CD14-positive monocyte (primary cell): ENCODE measurements around the gene GRAP. TPM values are rescaled to one million over a fixed set of nuclear protein-coding genes. Genes with fewer than 3 reads are reported as not detected.

ENCODE experiments used
- DNase-seq, 3 donors: peaks; one replicate each; pipeline ENCODE4 v3.0.0-alpha.2; 2011 to 2022
- H2AFZ ChIP-seq: 2 replicates; pipeline ENCODE4 v1.6.0; 2012; ENCODE audit warnings: mild to moderate bottlenecking, low read depth, low read length, inconsistent platforms; ENCODE audit not compliant: insufficient read depth, poor library complexity, severe bottlenecking
- H3K27ac ChIP-seq, 2 donors: 1 replicate in 1 of 2; 2 replicates in 1 of 2; pipeline ENCODE4 v1.5.1; 2012 to 2013; ENCODE audit warnings: low read length in 2 of 2, control low read depth in 1 of 2, inconsistent platforms in 1 of 2, low read depth in 1 of 2, mild to moderate bottlenecking in 1 of 2
- H3K27me3 ChIP-seq, 2 donors: one replicate each; pipeline versions ENCODE4 v1.6.0 to v1.6.1; 2011 to 2013; ENCODE audit warnings: low read length in 2 of 2; ENCODE audit not compliant: control insufficient read depth in 2 of 2, insufficient read depth in 2 of 2
- H3K36me3 ChIP-seq, 2 donors: replicated peaks in 1 of 2; 1 replicate in 1 of 2; 2 replicates in 1 of 2; pipeline versions ENCODE4 v1.5.1 to v1.6.1; 2012 to 2013; ENCODE audit warnings: low read length in 2 of 2, control low read depth in 1 of 2, inconsistent platforms in 1 of 2, mild to moderate bottlenecking in 1 of 2; ENCODE audit not compliant: insufficient read depth in 2 of 2, control insufficient read depth in 1 of 2
- H3K4me1 ChIP-seq, 2 donors: 1 replicate in 1 of 2; 2 replicates in 1 of 2; pipeline versions ENCODE4 v1.5.1 to v1.6.1; 2012 to 2013; ENCODE audit warnings: low read length in 2 of 2, control low read depth in 1 of 2, inconsistent platforms in 1 of 2, mild to moderate bottlenecking in 1 of 2, moderate library complexity in 1 of 2; ENCODE audit not compliant: insufficient read depth in 2 of 2, control insufficient read depth in 1 of 2
- H3K4me2 ChIP-seq: replicated peaks from 2 replicates; pipeline ENCODE3; 2012; ENCODE audit warnings: low read length, moderate library complexity, mild to moderate bottlenecking; ENCODE audit not compliant: poor library complexity, severe bottlenecking; ENCODE audit errors: extremely low read depth
- H3K4me3 ChIP-seq, 3 experiments: fragments of 200-600 bp in 1 of 3; sonication (generic) in 1 of 3; replicated peaks in 1 of 3; 1 replicate in 2 of 3; 2 replicates in 1 of 3; pipeline ENCODE4 v1.5.1; 2011 to 2013; ENCODE audit warnings: low read length in 3 of 3, mild to moderate bottlenecking in 3 of 3, control low read depth in 2 of 3, low read depth in 2 of 3, inconsistent platforms in 1 of 3, moderate library complexity in 1 of 3
- H3K79me2 ChIP-seq: 2 replicates; pipeline ENCODE4 v1.6.0; 2012; ENCODE audit warnings: mild to moderate bottlenecking, control low read depth, inconsistent platforms, low read length, moderate library complexity; ENCODE audit not compliant: insufficient read depth
- H3K9ac ChIP-seq: 2 replicates; pipeline ENCODE4 v1.6.0; 2017; ENCODE audit warnings: low read length, mild to moderate bottlenecking; ENCODE audit not compliant: insufficient read depth, poor library complexity, severe bottlenecking
- H3K9me3 ChIP-seq, 2 donors: replicated peaks in 1 of 2; 1 replicate in 1 of 2; 2 replicates in 1 of 2; pipeline versions ENCODE4 v1.5.1 to v1.6.1; 2012 to 2013; ENCODE audit warnings: low read length in 2 of 2, control low read depth in 1 of 2; ENCODE audit not compliant: control insufficient read depth in 1 of 2, insufficient read depth in 1 of 2
- H4K20me1 ChIP-seq: 2 replicates; pipeline ENCODE4 v1.6.0; 2012; ENCODE audit warnings: mild to moderate bottlenecking, low read length, control low read depth, moderate library complexity; ENCODE audit not compliant: insufficient read depth
- H3K27ac Mint-ChIP-seq, 7 donors: one replicate each; pipeline ENCODE4 v1.8.0; 2020; ENCODE audit warnings: mild to moderate bottlenecking in 7 of 7, mixed read lengths in 7 of 7, moderate library complexity in 6 of 7, inconsistent platforms in 2 of 7
- H3K27me3 Mint-ChIP-seq, 3 donors: one replicate each; pipeline ENCODE4 v1.8.0; 2021 to 2022; ENCODE audit warnings: low read depth in 3 of 3, mild to moderate bottlenecking in 3 of 3, mixed read lengths in 3 of 3, moderate library complexity in 3 of 3, inconsistent platforms in 1 of 3
- H3K36me3 Mint-ChIP-seq, 2 donors: one replicate each; pipeline ENCODE4 v1.8.0; 2020; ENCODE audit warnings: mixed read lengths in 2 of 2, inconsistent platforms in 1 of 2, mild to moderate bottlenecking in 1 of 2
- H3K4me1 Mint-ChIP-seq: one replicate; pipeline ENCODE4 v1.8.0; 2020; ENCODE audit warnings: mild to moderate bottlenecking, mixed read lengths
- H3K4me3 Mint-ChIP-seq, 2 donors: one replicate each; pipeline ENCODE4 v1.8.0; 2020; ENCODE audit warnings: mild to moderate bottlenecking in 2 of 2, mixed read lengths in 2 of 2, moderate library complexity in 1 of 2
- H3K9me3 Mint-ChIP-seq, 7 donors: one replicate each; pipeline ENCODE4 v1.8.0; 2020 to 2022; ENCODE audit warnings: mixed read lengths in 7 of 7, mild to moderate bottlenecking in 6 of 7, moderate library complexity in 6 of 7, inconsistent platforms in 2 of 7
- WGBS: methylation state at CpG from one replicate; pipeline ENCODE4 v1.1.5; 2013; ENCODE audit warnings: missing lambda C conversion rate; ENCODE audit not compliant: insufficient coverage; 5-methylcytosine and 5-hydroxymethylcytosine counted together
- intact Hi-C, 2 donors: fragments of 100-400 bp; cut with micrococcal nuclease; formaldehyde crosslinking; loops; one replicate each; pipeline versions ENCODE4 v1.15.0 to v1.15.1; 2023
- polyA plus RNA-seq, 3 donors: library from polyadenylated mRNA; depleted of rRNA in 1 of 3; unstranded in 2 of 3; stranded (reverse) in 1 of 3; fragments of 300-500 nt in 2 of 3; fragments of >200 nt in 1 of 3; fragmentation: Illumina TruSeq in 2 of 3; gene quantifications; 1 replicate in 2 of 3; 2 replicates in 1 of 3; pipeline ENCODE4 v1.2.3, GENCODE V29; 2012 to 2021
- TF ChIP-seq, protein P1 (sequence below): fragments of 200-600 bp; IDR thresholded peaks from one replicate; pipeline ENCODE4 v1.8.0; 2022; ENCODE audit warnings: antibody characterized with exemption, mild to moderate bottlenecking

Gene GRAP
- polyA plus RNA-seq, 3 donors: 3.9 to 5.9 (median 4.5) TPM

DNA sequence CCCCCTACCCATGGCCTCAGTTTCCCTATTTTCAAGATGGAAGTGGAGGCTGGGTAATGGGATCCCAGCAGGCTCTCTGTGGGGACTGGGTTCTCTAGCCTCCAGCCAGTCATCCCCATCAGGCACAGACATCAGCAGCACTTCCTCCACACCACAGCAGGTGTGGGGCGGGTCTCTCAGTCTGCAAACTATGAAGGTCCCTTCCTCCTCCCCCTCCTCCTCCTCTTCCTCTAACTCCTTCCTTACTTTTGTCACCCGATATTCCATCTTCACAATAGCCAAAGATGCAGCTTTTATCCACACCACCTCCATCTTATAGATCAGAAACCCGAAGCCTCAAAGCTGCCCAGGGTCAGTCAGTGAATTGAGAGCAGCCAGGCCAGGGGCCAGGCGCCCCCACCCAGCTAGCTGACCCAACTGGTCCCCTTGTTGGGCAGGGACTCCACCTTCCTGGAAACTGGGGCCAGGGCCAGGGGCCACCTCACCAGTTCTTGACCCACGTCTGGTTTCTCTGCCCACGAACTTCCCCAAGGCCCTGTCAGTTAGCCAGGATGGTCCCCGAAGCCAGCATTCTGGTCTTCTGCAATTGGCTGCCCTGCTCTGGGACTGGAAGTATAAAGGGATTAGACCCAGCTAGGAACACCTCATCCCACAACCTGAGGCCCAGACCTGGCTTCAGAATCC is 44.7 kb downstream of the GRAP start:
- Mint-ChIP-seq H3K36me3 (peaks cover 0 to 3% of the 10 kb centered on the region in 2 donors), H3K4me3 (peak overlapping the region in 1 of 2 donors; percentile 11), H3K27ac (peak overlapping the region in 1 of 7 donors; percentile 51), H3K27me3 (peaks cover 24 to 53% (median 37%) of the 10 kb centered on the region in 3 donors), H3K4me1 (peaks cover 12% of the 10 kb centered on the region), H3K9me3 (peaks cover 0 to 8% (median 2%) of the 10 kb centered on the region in 7 donors)
- no peak overlapping the region for H3K27ac ChIP-seq
- peaks cover 5 to 24% of the 10 kb centered on the region in 2 donors for H3K4me1 ChIP-seq
- no peaks in the 10 kb centered on the region for H3K36me3 ChIP-seq
- H3K79me2 ChIP-seq: no peaks in the 10 kb centered on the region
- peaks cover 0 to 31% of the 10 kb centered on the region in 2 donors for H3K27me3 ChIP-seq
- no peak for DNase-seq
- intact Hi-C loops: loop anchor here in 1 of 2 donors (10.0 kb wide), 1 partner anchor 47 kb away; the partner anchor contains the start of gene SLC5A10
- WGBS: 54% methylated on average over 4 of the region's 7 CpGs
- no peak overlapping the region for H3K4me3 ChIP-seq
- no peak overlapping the region for H2AFZ ChIP-seq
- TF ChIP-seq, protein P1, sequence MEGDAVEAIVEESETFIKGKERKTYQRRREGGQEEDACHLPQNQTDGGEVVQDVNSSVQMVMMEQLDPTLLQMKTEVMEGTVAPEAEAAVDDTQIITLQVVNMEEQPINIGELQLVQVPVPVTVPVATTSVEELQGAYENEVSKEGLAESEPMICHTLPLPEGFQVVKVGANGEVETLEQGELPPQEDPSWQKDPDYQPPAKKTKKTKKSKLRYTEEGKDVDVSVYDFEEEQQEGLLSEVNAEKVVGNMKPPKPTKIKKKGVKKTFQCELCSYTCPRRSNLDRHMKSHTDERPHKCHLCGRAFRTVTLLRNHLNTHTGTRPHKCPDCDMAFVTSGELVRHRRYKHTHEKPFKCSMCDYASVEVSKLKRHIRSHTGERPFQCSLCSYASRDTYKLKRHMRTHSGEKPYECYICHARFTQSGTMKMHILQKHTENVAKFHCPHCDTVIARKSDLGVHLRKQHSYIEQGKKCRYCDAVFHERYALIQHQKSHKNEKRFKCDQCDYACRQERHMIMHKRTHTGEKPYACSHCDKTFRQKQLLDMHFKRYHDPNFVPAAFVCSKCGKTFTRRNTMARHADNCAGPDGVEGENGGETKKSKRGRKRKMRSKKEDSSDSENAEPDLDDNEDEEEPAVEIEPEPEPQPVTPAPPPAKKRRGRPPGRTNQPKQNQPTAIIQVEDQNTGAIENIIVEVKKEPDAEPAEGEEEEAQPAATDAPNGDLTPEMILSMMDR: no peak
- no peaks in the 10 kb centered on the region for H4K20me1 ChIP-seq
- no peak overlapping the region for H3K9ac ChIP-seq
- no peak overlapping the region for H3K4me2 ChIP-seq
- no peaks in the 10 kb centered on the region for H3K9me3 ChIP-seq

DNA sequence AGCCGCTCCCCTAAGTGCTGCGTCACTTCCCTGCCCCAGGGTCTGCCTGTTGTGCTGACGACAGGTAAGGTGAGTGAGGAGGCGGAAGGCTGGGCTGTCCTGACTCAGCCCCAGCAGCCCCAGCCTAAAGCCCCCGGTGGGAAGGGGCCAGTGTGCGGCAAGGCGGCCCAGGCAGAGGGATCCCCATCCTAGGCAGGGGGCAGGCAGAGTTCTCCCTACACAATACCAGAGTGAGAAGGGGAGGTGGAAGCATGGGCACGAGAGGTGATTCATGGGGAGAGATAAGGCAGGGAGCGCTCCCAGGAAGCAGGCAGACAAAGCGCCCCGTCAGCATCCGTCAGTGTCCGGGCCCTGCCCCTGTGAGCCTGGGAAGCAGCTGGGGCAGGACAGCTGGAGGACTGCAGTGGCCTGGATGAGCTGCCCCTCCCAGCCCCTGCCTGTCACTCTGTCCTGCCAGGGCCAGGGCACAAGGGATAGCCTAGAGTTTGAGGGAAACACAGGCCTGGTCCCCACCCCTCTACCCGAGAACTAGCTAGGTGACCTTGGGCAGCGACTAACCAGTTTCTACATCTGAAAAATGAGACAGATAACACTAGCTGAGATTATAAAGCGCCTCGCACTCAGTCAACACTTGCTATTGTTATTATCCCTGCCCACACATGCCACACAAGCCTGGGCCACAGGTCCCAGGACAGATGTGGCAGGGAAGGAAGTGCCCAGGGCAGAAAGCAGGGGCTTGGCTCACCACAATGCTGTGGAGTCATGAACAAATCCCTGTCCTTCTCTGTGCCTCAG is 46.0 kb downstream of the GRAP start:
- Histone ChIP-seq H3K4me2 (no peak overlapping the region), H3K27me3 (peaks cover 0 to 31% of the 10 kb centered on the region in 2 donors), H3K9ac (no peak overlapping the region), H3K4me1 (peaks cover 5 to 24% of the 10 kb centered on the region in 2 donors), H3K4me3 (no peak overlapping the region), H3K27ac (no peak overlapping the region), H3K9me3 (no peaks in the 10 kb centered on the region), H3K36me3 (no peaks in the 10 kb centered on the region), H4K20me1 (no peaks in the 10 kb centered on the region), H2AFZ (no peak overlapping the region), H3K79me2 (no peaks in the 10 kb centered on the region)
- Mint-ChIP-seq H3K4me1 (peaks cover 12% of the 10 kb centered on the region), H3K9me3 (peaks cover 0 to 8% (median 3%) of the 10 kb centered on the region in 7 donors), H3K27ac (no peak overlapping the region), H3K27me3 (peaks cover 22 to 50% (median 39%) of the 10 kb centered on the region in 3 donors), H3K4me3 (no peak overlapping the region), H3K36me3 (peaks cover 0 to 3% of the 10 kb centered on the region in 2 donors)
- no peak for DNase-seq
- TF ChIP-seq, protein P1: no peak
- intact Hi-C loops: loop anchor here in 1 of 2 donors (10.0 kb wide), 1 partner anchor 46 kb away; the partner anchor contains the start of gene SLC5A10
- WGBS: 93% methylated on average over 14 of the region's 17 CpGs
